RKO (cell line): ENCODE data around the gene PROM2.

Experiments used
- DNase-seq: peaks from one replicate; pipeline ENCODE4 v3.0.0-alpha.2; 2016; ENCODE audit warnings: low spot score

The PROM2 gene

GRCh38 chr2:95320986-95321767 lies 46.9 kb downstream of the PROM2 start:
- no peak for DNase-seq

DNA sequence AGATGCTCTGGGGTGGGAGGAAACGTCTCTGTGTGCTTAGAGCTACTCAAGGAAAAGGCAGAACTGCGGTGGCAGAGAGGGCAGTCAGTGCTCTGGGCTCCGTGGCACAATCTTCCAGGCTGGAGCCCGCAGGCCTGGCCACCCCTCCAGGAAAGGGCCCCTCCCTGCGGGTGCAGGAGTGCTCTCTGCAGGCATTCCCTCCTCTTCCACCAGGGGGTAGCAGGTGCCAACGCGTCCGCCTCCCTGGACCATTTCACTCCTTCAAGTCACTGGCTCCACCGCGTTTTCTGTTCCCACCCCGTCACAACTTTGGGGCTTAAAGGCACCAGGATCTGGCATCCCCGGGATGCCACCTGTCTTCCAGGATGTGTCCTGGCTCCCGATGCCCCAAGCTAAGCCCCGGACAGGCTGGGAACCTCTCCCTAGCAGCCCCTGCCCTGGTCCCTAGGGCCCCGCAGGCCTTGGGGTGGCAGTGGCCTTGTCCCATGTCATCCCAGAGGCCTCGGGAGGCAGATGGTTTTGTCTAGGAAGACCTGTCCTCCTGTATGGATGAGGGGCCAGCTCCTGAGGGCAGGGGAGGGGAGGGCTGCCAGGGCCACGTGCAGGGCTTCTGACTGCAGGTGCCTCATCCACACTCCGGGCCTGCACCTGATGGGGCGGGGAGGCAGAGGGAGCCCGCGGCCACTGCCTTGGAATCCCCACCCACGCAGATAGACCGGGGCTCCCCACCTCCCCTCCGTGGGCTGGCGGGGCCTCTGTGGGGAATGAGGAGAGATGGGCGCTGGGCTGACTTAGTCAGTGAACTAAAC lies 49.3 kb downstream of the PROM2 start:
- DNase-seq, result no peak

DNA sequence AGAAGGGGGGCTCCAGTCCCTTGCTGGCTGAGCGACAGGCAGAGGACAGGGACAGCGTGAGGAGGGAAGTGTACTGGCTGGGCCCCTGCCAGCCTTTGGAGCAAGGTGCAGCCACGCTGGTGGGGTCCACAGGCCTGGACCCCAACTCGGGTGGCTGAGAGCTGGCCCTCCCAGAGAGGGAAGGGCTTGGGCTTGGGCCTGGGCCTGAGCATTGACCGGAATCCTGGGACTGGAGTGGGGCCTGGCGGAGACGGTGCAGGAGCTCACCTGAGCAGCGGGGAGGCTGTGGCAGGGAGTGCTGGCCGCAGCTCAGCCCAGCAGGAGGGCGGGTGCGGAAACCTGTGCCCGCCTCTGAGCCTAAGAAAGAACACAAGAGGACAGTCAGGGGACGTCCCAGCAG lies 50.8 kb downstream of the PROM2 start:
- DNase-seq, result no peak

DNA sequence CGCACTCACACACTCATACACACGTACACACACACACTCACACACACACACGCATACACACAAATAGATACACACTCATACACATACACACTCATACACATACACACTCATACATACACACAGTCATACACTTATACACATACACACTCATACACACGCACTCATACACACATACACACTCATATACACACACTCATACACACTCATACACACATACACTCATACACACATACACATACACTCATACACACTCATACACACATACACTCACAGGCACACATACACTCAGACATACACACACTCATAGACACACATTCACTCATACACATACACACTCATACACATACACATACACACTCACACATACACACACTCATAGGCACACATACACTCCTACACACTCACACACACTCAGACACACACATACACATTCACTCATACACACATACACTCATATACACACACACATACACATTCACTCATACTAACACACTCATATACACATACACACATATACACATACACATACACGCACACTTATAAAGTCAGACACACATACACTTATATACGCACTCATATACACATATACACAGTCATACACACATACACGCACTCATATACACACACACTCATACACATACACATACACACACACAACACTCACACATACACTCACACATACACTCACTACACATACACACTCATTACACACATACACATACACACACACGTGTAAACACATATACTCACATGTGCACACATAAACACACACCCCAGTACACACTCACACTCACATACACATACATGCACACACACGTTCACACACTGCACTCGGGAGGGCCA lies 51.6 kb downstream of the PROM2 start:
- no peak for DNase-seq

DNA sequence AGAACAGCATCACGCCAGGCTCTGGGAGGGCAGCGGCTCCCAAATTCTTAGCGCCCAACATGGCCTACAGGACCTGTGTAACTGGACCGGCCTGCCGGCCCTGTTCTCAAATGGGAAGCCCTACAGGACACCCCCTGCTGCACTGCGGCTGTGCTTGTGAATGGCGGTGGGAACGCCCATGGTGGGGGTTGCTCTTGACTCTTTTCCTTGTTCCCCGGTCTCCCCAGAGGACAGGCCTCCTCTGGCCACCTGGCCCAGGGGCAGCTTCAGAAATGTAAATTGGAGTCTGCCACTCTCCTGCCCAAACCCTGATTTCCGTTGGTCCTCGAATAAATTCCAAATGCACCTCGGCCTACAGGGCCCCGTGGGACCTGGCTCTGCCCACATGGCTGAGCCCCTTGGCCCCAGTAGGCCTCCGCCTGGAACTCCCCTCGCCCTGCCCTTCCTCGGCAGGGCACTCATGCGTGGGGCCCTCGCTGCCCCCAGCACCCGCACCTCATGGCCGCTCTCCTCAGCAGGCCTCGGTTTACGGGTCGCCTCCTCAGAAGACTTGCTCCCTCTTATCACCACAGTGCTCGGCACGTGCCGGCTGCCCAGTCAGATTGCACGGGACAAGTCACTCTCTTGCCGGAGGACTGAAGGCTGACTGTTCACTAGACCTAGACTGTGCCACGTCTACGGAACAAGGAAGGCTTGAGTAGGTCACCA lies 52.3 kb downstream of the PROM2 start:
- no peak for DNase-seq

DNA sequence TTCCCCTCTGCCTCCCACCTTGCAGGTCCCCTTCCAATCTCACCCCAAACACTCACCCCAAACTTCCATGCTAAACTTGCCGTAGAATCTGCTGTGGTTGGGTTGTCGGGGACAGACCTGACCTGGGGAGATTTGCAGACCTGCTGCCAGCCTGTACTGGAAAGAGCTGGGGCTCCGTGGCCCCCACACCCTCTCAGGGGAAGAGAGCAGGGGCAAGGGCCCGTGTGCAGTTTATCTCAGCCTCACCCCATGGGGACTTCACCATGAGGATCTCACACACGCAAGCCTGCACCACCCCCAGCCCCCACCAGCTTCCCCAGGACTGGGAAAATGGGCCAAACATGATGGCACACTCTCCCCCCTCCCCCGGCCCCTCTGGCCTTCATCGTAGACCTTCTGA lies 53.6 kb downstream of the PROM2 start:
- DNase-seq, result no peak

- no peak for DNase-seq
These were observed 54.3 kb downstream of the PROM2 start for GRCh38 chr2:95328358-95329125.

- DNase-seq, result no peak
These were observed 55.2 kb downstream of the PROM2 start for GRCh38 chr2:95329401-95329800.

- no peak for DNase-seq
These were observed 55.9 kb downstream of the PROM2 start for GRCh38 chr2:95329891-95330793.

DNA sequence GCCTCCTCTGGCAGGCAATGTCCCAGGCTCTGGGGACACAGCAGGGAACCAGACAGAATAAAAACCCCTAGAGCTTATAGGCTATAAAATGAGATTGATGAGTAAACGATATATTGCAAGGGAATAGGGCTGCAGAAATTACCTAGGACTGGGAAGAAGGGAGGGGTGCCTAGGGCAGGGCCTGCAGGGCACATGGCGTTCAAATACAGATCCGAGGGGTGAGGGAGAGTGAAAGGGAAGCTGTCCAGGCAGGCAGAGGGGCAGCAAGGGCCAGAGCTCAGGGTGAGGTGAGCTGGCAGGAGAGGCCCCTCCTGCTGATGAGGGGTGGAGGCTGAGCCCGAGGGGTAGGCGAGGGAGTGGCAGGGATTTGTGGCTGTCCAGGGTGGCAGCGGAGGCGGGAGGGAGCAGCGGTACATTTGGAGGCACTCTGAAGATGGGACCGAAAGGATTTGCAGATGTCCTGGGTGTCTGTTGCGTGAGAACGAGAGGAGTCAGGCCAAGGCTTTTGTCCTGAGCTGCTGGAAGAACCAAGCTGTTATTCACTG lies 56.6 kb downstream of the PROM2 start:
- no peak for DNase-seq

GRCh38 chr2:95331606-95332005 lies 57.4 kb downstream of the PROM2 start:
- no peak for DNase-seq

GRCh38 chr2:95332036-95332435 lies 57.8 kb downstream of the PROM2 start:
- DNase-seq, result no peak

DNA sequence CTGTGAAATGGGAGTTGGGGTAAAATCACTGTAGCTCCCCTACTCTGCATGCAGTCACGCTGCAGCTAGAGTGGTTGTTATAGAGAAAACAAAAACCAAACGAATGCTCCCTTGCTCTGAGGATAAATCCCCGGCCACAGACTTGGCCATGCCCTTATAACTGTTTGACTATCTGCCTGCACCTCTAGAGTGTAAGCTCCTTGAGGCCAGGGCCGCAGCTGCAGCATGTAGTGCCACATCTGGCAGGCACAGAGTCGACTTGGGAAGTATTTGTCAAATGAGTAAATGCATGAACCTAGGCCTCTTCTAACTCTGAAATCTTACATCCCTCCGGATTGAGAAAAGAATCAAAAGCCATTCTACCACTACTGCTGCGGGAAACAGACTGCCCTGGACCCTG lies 58.8 kb downstream of the PROM2 start:
- DNase-seq, result no peak

GRCh38 chr2:95333888-95334338 lies 59.7 kb downstream of the PROM2 start:
- peak; percentile 78 for DNase-seq

GRCh38 chr2:95334916-95335641 lies 60.8 kb downstream of the PROM2 start:
- no peak for DNase-seq

DNA sequence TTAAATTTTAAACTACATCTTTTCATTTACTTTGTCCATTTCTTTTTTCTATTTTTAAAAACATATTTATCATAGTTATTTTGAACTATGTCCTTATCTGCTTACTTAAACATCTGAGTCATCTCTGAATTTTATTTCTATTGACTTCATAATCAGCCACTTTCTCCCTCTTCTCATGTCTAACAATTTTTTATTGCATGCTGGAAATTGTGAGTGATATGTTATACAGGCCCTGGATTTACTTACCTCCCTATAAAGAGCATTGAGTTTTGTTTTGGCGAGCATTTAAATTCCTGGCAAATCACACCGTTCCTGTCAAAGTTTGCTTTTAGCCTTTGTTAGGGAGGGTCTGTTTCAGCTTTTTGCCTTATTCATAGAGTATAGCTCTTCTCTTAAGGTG lies 62.2 kb downstream of the PROM2 start:
- no peak for DNase-seq

DNA sequence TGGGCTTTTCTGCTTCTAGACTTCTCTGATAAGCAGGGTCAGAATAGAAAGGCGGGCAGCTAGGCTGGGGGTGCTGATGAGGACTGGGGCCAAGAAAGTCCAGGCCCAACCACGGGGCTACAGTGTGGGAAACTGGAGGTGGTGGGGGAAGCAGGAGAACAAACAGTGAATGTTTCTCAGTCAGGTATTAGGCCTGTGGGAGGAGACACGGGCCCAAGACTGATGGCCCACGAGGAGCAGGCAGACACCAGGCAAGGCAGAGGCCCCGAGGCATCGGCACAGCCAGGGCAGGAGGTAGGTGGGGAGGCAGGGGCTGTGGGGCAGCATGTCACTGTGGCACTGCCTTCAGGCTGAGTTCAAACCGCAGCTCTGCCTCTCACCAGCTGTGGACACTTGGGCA lies 63.6 kb downstream of the PROM2 start:
- DNase-seq, result no peak
